Measurements from ENCODE around the gene MMEL1.

Gene MMEL1

GRCh38 chr1:2611031-2611501, 21.8 kb downstream of the MMEL1 start:
- TF ChIP-seq CTCF (IDR thresholded peaks at IDR 0.05; ENCODE audit: control extremely low read depth, extremely low read depth, low read depth, missing control alignments), result no peak
- ChIA-PET POLR2A (no interaction called here), CTCF (no interaction called here)
- DNase-seq (ENCODE audit: extremely low spot score), result no peak

- no peak for TF ChIP-seq CTCF (IDR thresholded peaks at IDR 0.05; ENCODE audit: control extremely low read depth, extremely low read depth, low read depth, missing control alignments)
- POLR2A ChIA-PET, result no interaction called here
- no peak for DNase-seq (ENCODE audit: extremely low spot score)
- CTCF ChIA-PET, result no interaction called here
These were observed 22.5 kb downstream of the MMEL1 start for GRCh38 chr1:2610036-2610959.

- DNase-seq (ENCODE audit: extremely low spot score), result no peak
- CTCF ChIA-PET, result no interaction called here
- POLR2A ChIA-PET, result no interaction called here
- no peak for TF ChIP-seq CTCF (IDR thresholded peaks at IDR 0.05; ENCODE audit: control extremely low read depth, extremely low read depth, low read depth, missing control alignments)
These were observed 23.3 kb downstream of the MMEL1 start for GRCh38 chr1:2609319-2610035.

GRCh38 chr1:2607641-2608091, 25.1 kb downstream of the MMEL1 start:
- CTCF ChIA-PET, result no interaction called here
- TF ChIP-seq CTCF (IDR thresholded peaks at IDR 0.05; ENCODE audit: control extremely low read depth, extremely low read depth, low read depth, missing control alignments), result no peak
- POLR2A ChIA-PET, result no interaction called here
- DNase-seq (ENCODE audit: extremely low spot score), result no peak

- ChIA-PET CTCF (no interaction called here), POLR2A (no interaction called here)
- DNase-seq (ENCODE audit: extremely low spot score), result no peak
- no peak for TF ChIP-seq CTCF (IDR thresholded peaks at IDR 0.05; ENCODE audit: control extremely low read depth, extremely low read depth, low read depth, missing control alignments)
These were observed 25.8 kb downstream of the MMEL1 start for GRCh38 chr1:2606881-2607621.

GRCh38 chr1:2606396-2606880, 26.4 kb downstream of the MMEL1 start:
- no peak for TF ChIP-seq CTCF (IDR thresholded peaks at IDR 0.05; ENCODE audit: control extremely low read depth, extremely low read depth, low read depth, missing control alignments)
- ChIA-PET POLR2A (no interaction called here), CTCF (no interaction called here)
- no peak for DNase-seq (ENCODE audit: extremely low spot score)

Data from GM10248 (cell line).